Mammary epithelial cell (primary cell): ENCODE measurements around the gene BTBD9.

Experiments used
- EZH2 ChIP-seq: IDR thresholded peaks from 2 replicates; pipeline ENCODE4 v1.6.1; 2012; ENCODE audit warnings: low read length, inconsistent platforms, borderline replicate concordance
- TF ChIP-seq, protein P1 (sequence below), 2 donors: IDR thresholded peaks in 1 of 2; conservative IDR thresholded peaks in 1 of 2; 2 replicates each; pipeline ENCODE4 v1.5.1; 2011 to 2012; ENCODE audit warnings: inconsistent platforms in 2 of 2, low read length in 2 of 2, mild to moderate bottlenecking in 2 of 2, control low read depth in 1 of 2, low read depth in 1 of 2; ENCODE audit not compliant: insufficient read depth in 1 of 2; ENCODE audit errors: extremely low read depth in 1 of 2

DNA sequence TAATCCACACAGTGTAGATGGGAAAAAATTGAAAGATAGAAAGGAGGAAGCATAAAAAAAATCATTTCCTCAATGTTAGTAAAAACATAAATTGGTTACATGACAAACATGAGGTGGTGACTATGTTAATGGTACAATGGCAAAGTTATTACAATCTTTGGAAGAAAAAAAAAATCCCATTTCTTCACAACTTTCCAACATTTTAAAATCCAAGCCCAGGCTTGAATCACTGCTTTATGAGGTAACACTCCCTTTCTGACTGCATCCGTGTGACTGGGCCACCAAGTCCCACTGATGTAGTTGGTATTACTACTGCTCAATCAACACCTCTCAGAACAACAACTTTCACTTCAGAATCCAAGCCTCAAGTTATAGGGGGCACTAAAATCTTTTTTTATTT is 160.4 kb downstream of the BTBD9 start:
- TF ChIP-seq, protein P1, sequence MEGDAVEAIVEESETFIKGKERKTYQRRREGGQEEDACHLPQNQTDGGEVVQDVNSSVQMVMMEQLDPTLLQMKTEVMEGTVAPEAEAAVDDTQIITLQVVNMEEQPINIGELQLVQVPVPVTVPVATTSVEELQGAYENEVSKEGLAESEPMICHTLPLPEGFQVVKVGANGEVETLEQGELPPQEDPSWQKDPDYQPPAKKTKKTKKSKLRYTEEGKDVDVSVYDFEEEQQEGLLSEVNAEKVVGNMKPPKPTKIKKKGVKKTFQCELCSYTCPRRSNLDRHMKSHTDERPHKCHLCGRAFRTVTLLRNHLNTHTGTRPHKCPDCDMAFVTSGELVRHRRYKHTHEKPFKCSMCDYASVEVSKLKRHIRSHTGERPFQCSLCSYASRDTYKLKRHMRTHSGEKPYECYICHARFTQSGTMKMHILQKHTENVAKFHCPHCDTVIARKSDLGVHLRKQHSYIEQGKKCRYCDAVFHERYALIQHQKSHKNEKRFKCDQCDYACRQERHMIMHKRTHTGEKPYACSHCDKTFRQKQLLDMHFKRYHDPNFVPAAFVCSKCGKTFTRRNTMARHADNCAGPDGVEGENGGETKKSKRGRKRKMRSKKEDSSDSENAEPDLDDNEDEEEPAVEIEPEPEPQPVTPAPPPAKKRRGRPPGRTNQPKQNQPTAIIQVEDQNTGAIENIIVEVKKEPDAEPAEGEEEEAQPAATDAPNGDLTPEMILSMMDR (conservative IDR thresholded peaks at IDR 0.05 in 1 of 2, IDR thresholded peaks at IDR 0.05 in 1 of 2; ENCODE audit: extremely low read depth in 1 of 2, insufficient read depth in 1 of 2, low read depth in 1 of 2, low read length in 2 of 2), result no peak
- no peak for TF ChIP-seq EZH2
